Transverse colon (tissue), 4 donors: ENCODE results near the gene LOX.

Experiments
- CTCF ChIP-seq, 5 experiments: fragments of 200-600 bp in 3 of 5; fragments of 450-650 bp in 2 of 5; sonication (generic) in 3 of 5; IDR thresholded peaks; 1 replicate in 2 of 5; 2 replicates in 3 of 5; pipeline ENCODE4 v1.5.1; 2016 to 2017; ENCODE audit warnings: antibody characterized with exemption in 5 of 5, inconsistent platforms in 3 of 5, mild to moderate bottlenecking in 2 of 5, moderate library complexity in 1 of 5
- POLR2AphosphoS5 ChIP-seq, 3 donors: sonication (generic); formaldehyde crosslinking; IDR thresholded peaks; one replicate each; pipeline ENCODE4 v1.6.1; 2016; ENCODE audit warnings: antibody characterized with exemption in 3 of 3

- TF ChIP-seq POLR2AphosphoS5 (IDR thresholded peaks at IDR 0.05) (no peak), CTCF (IDR thresholded peaks at IDR 0.05) (no peak)
Observed at GRCh38 chr5:122019919-122020590, 58.0 kb downstream of the LOX start.
